HG03064 (cell line): ENCODE measurements around the gene THRAP3.

ENCODE experiments used
- ATAC-seq: cut with Tn5 transposase; IDR thresholded peaks from one replicate; pipeline ENCODE4 v1.9.1; 2021; ENCODE audit warnings: low read depth; ENCODE audit not compliant: unreplicated experiment

THRAP3 gene

GRCh38 chr1:36349839-36350238, 125.6 kb downstream of the THRAP3 start:
- no peak for ATAC-seq

- ATAC-seq = no peak
These were observed 126.5 kb downstream of the THRAP3 start for GRCh38 chr1:36350659-36351226.

- ATAC-seq = no peak
These were observed 127.2 kb downstream of the THRAP3 start for GRCh38 chr1:36351227-36351977.

- no peak for ATAC-seq
These were observed 128.1 kb downstream of the THRAP3 start for GRCh38 chr1:36352125-36352909.

GRCh38 chr1:36352910-36353878, 129.0 kb downstream of the THRAP3 start:
- ATAC-seq = no peak

- no peak for ATAC-seq
These were observed 130.2 kb downstream of the THRAP3 start for GRCh38 chr1:36354486-36354885.
